NT2/D1 (cell line): Measurements from ENCODE around the gene MAN2A1.

ENCODE experiments used
- YY1 ChIP-seq: IDR thresholded peaks from 2 replicates; pipeline ENCODE4 v1.6.1; 2011; ENCODE audit not compliant: insufficient read length, insufficient read depth
- ZNF274 ChIP-seq: IDR thresholded peaks from 2 replicates; pipeline ENCODE4 v1.6.1; 2011; ENCODE audit warnings: mild to moderate bottlenecking, low read depth, low read length

DNA sequence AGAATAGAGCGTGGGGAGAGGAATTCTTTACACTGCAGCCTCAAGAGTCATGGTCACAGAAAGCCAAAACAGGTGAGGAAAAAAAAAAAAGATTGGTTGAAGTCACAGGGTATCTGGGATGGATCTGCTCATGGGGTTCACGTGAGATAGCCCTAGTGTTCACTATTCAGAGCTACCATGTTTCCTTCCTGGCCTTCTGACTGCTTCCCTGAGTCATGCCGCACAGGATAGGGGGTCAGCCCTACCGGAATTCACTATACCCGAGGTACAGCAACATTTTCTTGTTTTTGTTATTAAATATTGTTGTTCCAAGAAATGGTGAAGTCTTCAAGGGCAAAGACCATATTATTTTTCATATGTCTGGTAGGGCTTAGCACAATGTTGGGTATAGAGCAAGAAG lies 21.5 kb upstream of the MAN2A1 start:
- TF ChIP-seq ZNF274 (no peak), YY1 (no peak)
